Endothelial cell of umbilical vein (primary cell): Measurements from ENCODE around the gene EHD3. TPM values are rescaled to one million over a fixed set of nuclear protein-coding genes. Genes with fewer than 3 reads are reported as not detected.

Experiments used
- BruUV-seq: library from RNA; stranded (reverse); fragments of 400-500 nt; replicated peaks from 2 replicates; lab custom pipeline; 2021; lab: Mats Ljungman, UMichigan
- CTCF ChIA-PET: fragments of 300-600, 350-600 bp; sonication (Branson Sonifier 250); formaldehyde crosslinking; loops from one replicate; lab custom pipeline; 2021; ENCODE audit warnings: antibody characterized with exemption, inconsistent platforms; lab: Charles Lee
- POLR2A ChIA-PET: fragments of 300-600, 350-600 bp; sonication (Branson Sonifier 250); formaldehyde crosslinking; loops from one replicate; lab custom pipeline; 2021; ENCODE audit warnings: antibody characterized with exemption, inconsistent platforms; lab: Charles Lee
- DNase-seq: peaks from one replicate; pipeline ENCODE4 v3.0.0-alpha.2; 2011; ENCODE audit warnings: low read depth, low spot score
- FAIRE-seq: peaks from 2 replicates; lab custom pipeline; 2011; peaks lifted over from hg19 to GRCh38; lab: Jason Lieb, UNC
- H2AFZ ChIP-seq: 2 replicates; pipeline ENCODE4 v1.6.0; 2012; ENCODE audit warnings: low read depth, low read length, control low read depth, inconsistent platforms
- H3K27ac ChIP-seq: 2 replicates; pipeline ENCODE4 v1.5.1; 2011; ENCODE audit warnings: low read depth, mild to moderate bottlenecking, control low read depth, low read length, moderate library complexity; ENCODE audit not compliant: insufficient read depth
- H3K27me3 ChIP-seq, 2 experiments: 2 replicates each; pipeline versions ENCODE4 v1.6.0 to v1.6.1; 2011; ENCODE audit warnings: low read length in 2 of 2, mixed read lengths in 1 of 2; ENCODE audit not compliant: control insufficient read depth in 2 of 2, insufficient read depth in 2 of 2
- H3K36me3 ChIP-seq, 2 experiments: 2 replicates in 1 of 2; 3 replicates in 1 of 2; pipeline ENCODE4 v1.5.1; 2011; ENCODE audit warnings: low read length in 2 of 2, mild to moderate bottlenecking in 1 of 2, moderate library complexity in 1 of 2; ENCODE audit not compliant: control insufficient read depth in 2 of 2, insufficient read depth in 2 of 2; ENCODE audit errors: extremely low read depth in 1 of 2
- H3K4me1 ChIP-seq: 3 replicates; pipeline ENCODE4 v1.5.1; 2011; ENCODE audit warnings: mild to moderate bottlenecking, low read length; ENCODE audit not compliant: control insufficient read depth, insufficient read depth; ENCODE audit errors: extremely low read depth
- H3K4me2 ChIP-seq: 2 replicates; pipeline ENCODE4 v1.6.1; 2011; ENCODE audit warnings: low read length, control low read depth, mixed read lengths; ENCODE audit not compliant: insufficient read depth
- H3K4me3 ChIP-seq, 3 experiments: fragments of 200-600 bp in 1 of 3; sonication (generic), shearing (Covaris generic) in 1 of 3; replicated peaks in 1 of 3; 2 replicates each; pipeline ENCODE4 v1.5.1; 2011 to 2016; ENCODE audit warnings: control low read depth in 3 of 3, low read length in 3 of 3, mild to moderate bottlenecking in 2 of 3, inconsistent platforms in 1 of 3, low read depth in 1 of 3, moderate library complexity in 1 of 3; ENCODE audit not compliant: insufficient read depth in 1 of 3
- H3K79me2 ChIP-seq: 2 replicates; pipeline ENCODE4 v1.6.0; 2012; ENCODE audit warnings: low read length, inconsistent platforms; ENCODE audit not compliant: control insufficient read depth, insufficient read depth
- H3K9ac ChIP-seq: replicated peaks from 2 replicates; pipeline ENCODE3; 2011; ENCODE audit warnings: low read length, control low read depth; ENCODE audit not compliant: insufficient read depth; ENCODE audit errors: extremely low read depth
- H3K9me1 ChIP-seq: replicated peaks from 3 replicates; pipeline ENCODE4 v1.6.0; 2011; ENCODE audit warnings: mild to moderate bottlenecking, low read length; ENCODE audit not compliant: control insufficient read depth, insufficient read depth; ENCODE audit errors: extremely low read depth
- H3K9me3 ChIP-seq: replicated peaks from 2 replicates; pipeline ENCODE4 v1.5.1; 2012; ENCODE audit warnings: low read length, inconsistent platforms; ENCODE audit not compliant: control insufficient read depth, insufficient read depth
- H4K20me1 ChIP-seq: replicated peaks from 2 replicates; pipeline ENCODE3; 2011; ENCODE audit warnings: mild to moderate bottlenecking, low read length; ENCODE audit not compliant: control insufficient read depth, insufficient read depth; ENCODE audit errors: extremely low read depth
- CTCF ChIP-seq, 2 donors: IDR thresholded peaks; 1 replicate in 1 of 2; 2 replicates in 1 of 2; pipeline ENCODE4 v1.5.1; 2011; ENCODE audit warnings: low read length in 2 of 2, mild to moderate bottlenecking in 2 of 2, moderate library complexity in 2 of 2, control low read depth in 1 of 2, inconsistent platforms in 1 of 2, low read depth in 1 of 2; ENCODE audit not compliant: insufficient read depth in 1 of 2; ENCODE audit errors: extremely low read depth in 1 of 2
- EZH2 ChIP-seq: IDR thresholded peaks from 2 replicates; pipeline ENCODE4 v1.6.1; 2012; ENCODE audit warnings: borderline replicate concordance, low read depth, mild to moderate bottlenecking, moderate library complexity, low read length, inconsistent platforms; ENCODE audit not compliant: severe bottlenecking
- FOS ChIP-seq: IDR thresholded peaks from 2 replicates; pipeline ENCODE4 v1.6.1; 2011; ENCODE audit warnings: mild to moderate bottlenecking, low read length, moderate library complexity, borderline replicate concordance; ENCODE audit not compliant: insufficient read depth
- GATA2 ChIP-seq: IDR thresholded peaks from 2 replicates; pipeline ENCODE4 v1.7.0; 2011; ENCODE audit warnings: low read depth, mild to moderate bottlenecking, moderate library complexity, mixed read lengths, low read length; ENCODE audit not compliant: insufficient read length, insufficient read depth
- JUN ChIP-seq: IDR thresholded peaks from 2 replicates; pipeline ENCODE4 v1.6.1; 2011; ENCODE audit warnings: borderline replicate concordance, low read depth; ENCODE audit not compliant: insufficient read length, insufficient read depth
- MAX ChIP-seq: IDR thresholded peaks from 2 replicates; pipeline ENCODE4 v1.6.1; 2011; ENCODE audit not compliant: insufficient read depth, insufficient read length
- MYC ChIP-seq: IDR thresholded peaks from one replicate; pipeline ENCODE4 v1.6.1; 2011; ENCODE audit warnings: mild to moderate bottlenecking, low read depth, low read length
- POLR2A ChIP-seq: IDR thresholded peaks from 2 replicates; pipeline ENCODE4 v1.6.1; 2012; ENCODE audit warnings: low read depth, mild to moderate bottlenecking, control low read depth, low read length
- POLR2AphosphoS5 ChIP-seq: IDR thresholded peaks from 2 replicates; pipeline ENCODE4 v1.6.1; 2012; ENCODE audit warnings: low read depth, mild to moderate bottlenecking, control low read depth, low read length, moderate library complexity; ENCODE audit not compliant: insufficient read depth
- dilution Hi-C: fragments of 300-500 bp; cut with MboI; formaldehyde crosslinking; loops from one replicate; pipeline ENCODE4 v1.15.0; 2019; ENCODE audit warnings: low sequenced_read_pairs; ENCODE audit not compliant: extremely low pct_ligation_motif_present
- intact Hi-C: fragments of 100-400 bp; cut with micrococcal nuclease; formaldehyde crosslinking; loops from one replicate; pipeline ENCODE4 v1.10.0; 2022
- polyA plus RNA-seq, 4 experiments: library from polyadenylated mRNA; depleted of rRNA in 3 of 4; stranded (reverse) in 3 of 4; unstranded in 1 of 4; fragments of >200 nt; gene quantifications; 2 replicates each; pipeline versions ENCODE4 v1.2.1 to v1.2.3, GENCODE V29; 2011 to 2012; ENCODE audit warnings: missing spikeins in 1 of 4
- total RNA-seq: library from RNA; stranded (reverse); gene quantifications from 2 replicates; pipeline ENCODE4 v1.2.3, GENCODE V29; 2021

EHD3 gene
- total and polyA plus RNA-seq, 2 donors (not counting 3 experiments of a cell fraction or from before 2014, with no cell fraction given), result 6.5 to 12.1 TPM

- Histone ChIP-seq H3K4me2 (no peak overlapping the region), H3K4me1 (peaks cover 4% of the 10 kb centered on the region), H3K27ac (no peak overlapping the region), H4K20me1 (no peaks in the 10 kb centered on the region), H3K9ac (no peak overlapping the region), H3K27me3 (peaks cover 0 to 1% of the 10 kb centered on the region in 2 experiments), H3K36me3 (no peaks in the 10 kb centered on the region), H3K9me3 (no peaks in the 10 kb centered on the region), H3K4me3 (no peak overlapping the region), H3K79me2 (no peaks in the 10 kb centered on the region), H2AFZ (no peak overlapping the region), H3K9me1 (no peaks in the 10 kb centered on the region)
- no TSS peak for BruUV-seq
- DNase-seq (no peak), FAIRE-seq (no peak)
- POLR2A ChIA-PET, result no interaction called here
- intact Hi-C loops (no loop called here), dilution Hi-C loops (no loop called here)
- TF ChIP-seq MAX (no peak), EZH2 (no peak), POLR2AphosphoS5 (no peak), MYC (no peak), FOS (no peak), JUN (no peak), CTCF (IDR thresholded peaks at IDR 0.05; ENCODE audit: extremely low read depth in 1 of 2, insufficient read depth in 1 of 2, low read depth in 1 of 2, low read length in 2 of 2) (no peak), GATA2 (no peak), POLR2A (no peak)
- CTCF ChIA-PET, result no interaction called here
Observed at GRCh38 chr2:31237348-31238017, 3.5 kb downstream of the EHD3 start.
